NCI-H748 (cell line): Measurements from ENCODE around the gene TXNDC16.

Source experiments
- DNase-seq: peaks from one replicate; lab custom pipeline; 2025; ENCODE audit not compliant: unreplicated experiment; lab: John Stamatoyannopoulos, UW

The TXNDC16 gene

DNA sequence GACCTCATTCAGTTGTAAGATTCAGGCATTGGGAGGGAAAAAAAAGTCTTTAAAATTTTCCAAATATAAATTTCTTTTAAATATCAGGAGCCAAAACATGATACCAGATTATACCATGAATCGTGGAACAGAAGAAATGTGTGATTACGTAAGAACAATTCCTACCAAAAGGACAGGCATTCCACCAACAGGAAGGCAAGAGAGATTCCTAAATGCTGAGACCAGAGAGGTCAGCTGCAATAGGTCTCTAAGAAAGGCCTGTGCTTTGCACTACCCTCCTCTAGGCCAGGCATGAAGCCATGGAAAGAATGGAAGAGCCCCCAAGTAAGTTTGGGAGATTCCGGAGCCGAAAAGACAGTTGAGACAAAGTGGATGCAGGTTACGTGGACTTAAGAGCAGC, 154.5 kb downstream of the TXNDC16 start:
- DNase-seq, result no peak

DNA sequence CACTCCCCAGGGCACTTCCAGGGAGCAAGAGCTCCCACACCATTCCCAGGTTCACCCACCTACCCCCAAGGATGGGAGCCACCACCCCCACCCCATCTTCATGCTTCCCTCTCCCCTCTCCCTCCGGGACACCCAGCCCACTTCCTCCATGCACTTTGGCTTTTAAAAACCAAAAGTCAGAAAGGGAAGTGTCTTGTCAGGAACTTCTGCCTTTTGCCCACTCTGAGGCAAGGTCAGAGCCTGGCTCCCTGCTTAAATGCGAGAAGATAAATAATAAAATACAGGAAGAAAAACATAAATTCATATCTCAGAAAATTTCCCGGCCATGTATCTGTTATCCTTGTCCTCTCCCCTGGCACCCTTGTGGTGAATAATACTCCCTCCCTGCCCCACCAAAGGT, 156.6 kb downstream of the TXNDC16 start:
- DNase-seq, result no peak

DNA sequence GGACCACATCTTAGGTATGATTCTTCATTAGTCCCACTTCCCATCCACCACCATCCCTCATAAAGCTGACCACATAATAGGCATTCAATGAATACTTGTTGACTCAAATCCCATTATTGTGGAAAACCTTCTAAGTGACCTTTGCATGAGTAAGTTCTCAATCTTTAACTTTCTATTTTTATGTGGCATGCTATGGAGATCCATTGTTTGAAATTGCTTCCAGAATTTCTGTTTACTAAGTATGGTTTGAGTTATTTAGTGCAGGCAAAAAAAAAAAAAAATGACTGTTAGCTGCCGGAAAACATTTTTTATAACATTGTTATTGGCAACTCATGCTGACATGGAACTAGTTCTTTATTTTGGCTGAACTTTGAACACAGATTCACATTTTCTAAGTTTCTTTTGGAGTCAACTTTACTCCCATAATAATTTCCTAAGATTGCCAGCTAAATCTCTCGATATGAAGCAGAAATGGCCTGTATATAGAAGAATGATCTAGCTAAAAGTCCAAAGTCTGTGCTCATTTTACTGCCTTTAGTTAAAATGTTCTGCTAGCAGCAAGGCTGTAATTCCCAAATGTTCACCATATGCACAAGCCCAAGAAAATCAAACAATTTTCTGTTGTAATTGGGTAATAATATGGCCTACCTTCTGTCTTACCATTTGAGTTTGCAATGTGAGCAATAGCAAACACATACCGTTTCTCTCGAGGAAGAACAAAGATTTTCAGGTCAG, 160.3 kb downstream of the TXNDC16 start:
- no peak for DNase-seq
